HG03565 (cell line): ENCODE data around the gene ZNF91.
"Not testable (repeated sequence)": the region's sequence is repeated elsewhere in the genome, so short reads cannot be mapped to it uniquely, and the experiment has no call there.

Experiments
- ATAC-seq: cut with Tn5 transposase; IDR thresholded peaks from one replicate; pipeline ENCODE4 v1.9.1; 2021; ENCODE audit warnings: mild to moderate bottlenecking, moderate library complexity; ENCODE audit not compliant: unreplicated experiment

Gene ZNF91

GRCh38 chr19:23395041-23395721 is at the start of gene ZNF91:
Gene ZNF91, minus strand, starts transcription at chr19:23395471. Its CDS starts 117 bp downstream, at chr19:23395354.
- ATAC-seq, result peak; percentile 98

GRCh38 chr19:23440791-23441190 is 45.5 kb upstream of the ZNF91 start:
- no peak for ATAC-seq

- ATAC-seq, result no peak
Observed at GRCh38 chr19:23440207-23440606, 44.9 kb upstream of the ZNF91 start.

- ATAC-seq, result no peak
Observed at GRCh38 chr19:23439623-23440022, 44.4 kb upstream of the ZNF91 start.

GRCh38 chr19:23437901-23438300 is 42.6 kb upstream of the ZNF91 start:
- ATAC-seq, result no peak

- ATAC-seq, result no peak
Observed at GRCh38 chr19:23436944-23437343, 41.7 kb upstream of the ZNF91 start.

- no peak for ATAC-seq
Observed at GRCh38 chr19:23436318-23436717, 41.0 kb upstream of the ZNF91 start.

GRCh38 chr19:23420824-23421223 is 25.6 kb upstream of the ZNF91 start:
- no peak for ATAC-seq

- ATAC-seq, result not testable (repeated sequence)
Observed at GRCh38 chr19:23419261-23419660, 24.0 kb upstream of the ZNF91 start.

GRCh38 chr19:23415561-23416191 is 20.4 kb upstream of the ZNF91 start:
- ATAC-seq, result no peak

- no peak for ATAC-seq
Observed at GRCh38 chr19:23415034-23415433, 19.8 kb upstream of the ZNF91 start.

- no peak for ATAC-seq
Observed at GRCh38 chr19:23410155-23410554, 14.9 kb upstream of the ZNF91 start.

- no peak for ATAC-seq
Observed at GRCh38 chr19:23409392-23410048, 14.2 kb upstream of the ZNF91 start.

GRCh38 chr19:23407616-23408133 is 12.4 kb upstream of the ZNF91 start:
- ATAC-seq, result no peak

- ATAC-seq, result no peak
Observed at GRCh38 chr19:23406721-23407120, 11.4 kb upstream of the ZNF91 start.

GRCh38 chr19:23406091-23406490 is 10.8 kb upstream of the ZNF91 start:
- no peak for ATAC-seq

GRCh38 chr19:23404676-23405075 is 9.4 kb upstream of the ZNF91 start:
- ATAC-seq, result no peak

- no peak for ATAC-seq
Observed at GRCh38 chr19:23403581-23404324, 8.5 kb upstream of the ZNF91 start.

- no peak for ATAC-seq
Observed at GRCh38 chr19:23403052-23403451, 7.8 kb upstream of the ZNF91 start.

- ATAC-seq, result no peak
Observed at GRCh38 chr19:23402388-23402787, 7.1 kb upstream of the ZNF91 start.

- ATAC-seq, result no peak
Observed at GRCh38 chr19:23401086-23401610, 5.9 kb upstream of the ZNF91 start.
